Stimulated activated CD4-positive, alpha-beta T cell treated with anti-CD3 and anti-CD28 coated beads, Interleukin-15, amount 100 ng/mL, for 24 hours (primary cell): ENCODE results near the gene ZNF683.
"Not testable (repeated sequence)": the region's sequence is repeated elsewhere in the genome, so short reads cannot be mapped to it uniquely, and the experiment has no call there.

Experiments used
- DNase-seq: peaks from one replicate; pipeline ENCODE4 v3.0.0-alpha.2; 2020

ZNF683 gene

DNA sequence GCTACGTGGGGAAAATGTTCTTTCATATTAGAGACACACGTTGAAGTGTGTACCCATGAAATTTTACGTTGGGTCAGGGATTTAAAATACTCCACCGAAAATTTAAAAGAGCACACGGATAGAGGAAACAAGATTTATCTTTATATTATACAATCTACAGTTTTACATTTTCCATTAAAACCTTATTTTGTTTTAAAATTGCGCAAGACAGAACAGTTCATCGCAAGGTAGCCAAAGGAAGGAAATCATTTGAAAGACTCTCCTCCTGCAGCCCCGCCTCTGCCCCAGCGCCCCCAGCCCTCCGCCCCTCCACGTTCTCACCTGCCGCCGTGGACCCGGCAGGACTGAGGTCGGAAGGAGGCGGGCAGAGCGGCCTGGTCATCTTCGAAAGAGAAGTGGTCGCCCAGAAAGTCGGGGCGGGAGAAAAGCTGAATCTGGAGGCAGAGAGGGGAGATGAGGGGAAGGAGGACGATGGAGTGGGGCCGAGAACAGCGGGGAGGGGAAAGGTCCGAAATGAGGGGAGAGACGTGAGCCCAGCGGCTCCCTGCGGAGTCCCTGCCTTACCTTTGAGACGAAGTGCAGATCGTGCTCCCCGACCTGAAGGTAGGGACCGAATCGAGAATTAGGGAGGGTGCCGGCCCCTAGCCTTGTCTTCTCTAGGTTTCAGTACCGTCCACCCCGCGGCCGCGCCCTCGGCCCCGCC is 36.6 kb downstream of the ZNF683 start:
- DNase-seq, result peak; percentile 23

DNA sequence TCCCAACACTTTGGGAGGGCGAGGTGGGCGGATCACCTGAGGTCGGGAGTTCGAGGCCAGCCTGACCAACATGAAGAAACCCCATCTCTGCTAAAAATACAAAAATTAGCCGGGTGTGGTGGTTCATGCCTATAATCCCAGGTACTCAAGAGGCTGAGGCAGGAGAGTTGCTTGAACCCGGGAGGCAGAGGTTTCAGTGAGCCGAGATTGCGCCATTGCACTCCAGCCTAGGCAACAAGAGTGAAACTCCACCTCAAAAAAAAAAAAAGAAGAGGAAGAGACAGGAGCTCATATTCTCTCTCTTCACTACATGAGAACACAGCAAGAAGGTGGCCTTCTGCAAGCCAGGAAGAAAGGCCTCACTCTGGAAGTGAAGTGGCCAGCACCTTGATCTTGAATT is 39.2 kb downstream of the ZNF683 start:
- not testable (repeated sequence) for DNase-seq

DNA sequence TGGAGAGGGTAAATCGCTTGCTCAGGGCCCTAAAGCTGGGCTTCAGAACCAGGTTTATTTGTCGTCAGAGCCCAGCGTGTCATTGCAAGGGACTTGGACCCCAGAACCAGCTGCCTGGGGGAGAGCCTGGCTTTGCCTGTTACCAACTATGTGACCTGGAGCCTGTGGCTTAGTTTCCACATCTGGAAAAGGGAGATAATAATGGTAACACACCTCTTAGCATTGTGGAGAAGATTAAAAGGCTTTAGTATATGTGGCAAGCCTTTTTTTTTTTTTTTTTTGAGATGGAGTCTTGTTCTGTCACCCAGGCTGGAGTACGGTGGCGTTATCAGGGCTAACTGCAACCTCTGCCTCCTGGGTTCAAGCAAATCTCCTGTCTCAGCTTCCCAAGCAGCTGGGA is 42.3 kb downstream of the ZNF683 start:
- DNase-seq, result no peak

DNA sequence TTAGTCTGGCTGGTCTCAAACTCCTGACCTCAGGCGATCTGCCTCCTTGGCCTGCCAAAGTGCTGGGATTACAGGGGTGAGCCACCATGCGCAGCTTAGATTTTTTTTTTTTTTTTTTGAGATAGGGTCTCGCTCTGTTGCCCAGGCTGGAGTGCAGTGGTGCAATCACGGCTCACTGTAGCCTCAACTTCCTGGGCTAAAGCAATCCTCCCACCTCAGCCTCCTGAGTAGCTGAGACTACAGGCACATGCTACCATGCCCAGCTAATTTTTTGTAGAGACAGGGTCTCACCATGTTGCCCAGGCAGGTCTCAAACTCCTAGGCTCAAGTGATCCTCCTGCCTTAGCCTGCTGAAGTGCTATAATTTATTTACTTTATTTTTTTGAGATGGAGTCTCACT is 43.2 kb downstream of the ZNF683 start:
- DNase-seq, result not testable (repeated sequence)

DNA sequence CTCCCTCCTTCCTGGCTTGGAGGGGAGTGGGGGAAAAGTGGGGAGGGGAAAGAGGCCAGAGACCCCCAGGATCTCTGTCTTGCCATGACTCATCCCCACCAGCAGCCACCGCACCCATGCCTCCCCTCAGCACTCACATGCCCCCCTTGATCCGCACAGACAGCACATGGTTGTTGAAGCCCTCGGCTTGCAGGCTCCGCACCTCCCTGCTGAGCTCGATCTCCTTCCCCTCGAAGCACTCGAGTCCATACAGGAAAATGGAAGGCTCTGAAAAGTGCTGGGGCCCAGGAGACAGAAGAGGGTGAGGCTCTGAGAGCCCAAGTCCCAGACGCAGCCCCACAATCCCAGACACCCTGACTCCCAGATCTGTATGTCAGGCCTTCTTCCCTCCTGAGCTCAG is 44.0 kb downstream of the ZNF683 start:
- no peak for DNase-seq

DNA sequence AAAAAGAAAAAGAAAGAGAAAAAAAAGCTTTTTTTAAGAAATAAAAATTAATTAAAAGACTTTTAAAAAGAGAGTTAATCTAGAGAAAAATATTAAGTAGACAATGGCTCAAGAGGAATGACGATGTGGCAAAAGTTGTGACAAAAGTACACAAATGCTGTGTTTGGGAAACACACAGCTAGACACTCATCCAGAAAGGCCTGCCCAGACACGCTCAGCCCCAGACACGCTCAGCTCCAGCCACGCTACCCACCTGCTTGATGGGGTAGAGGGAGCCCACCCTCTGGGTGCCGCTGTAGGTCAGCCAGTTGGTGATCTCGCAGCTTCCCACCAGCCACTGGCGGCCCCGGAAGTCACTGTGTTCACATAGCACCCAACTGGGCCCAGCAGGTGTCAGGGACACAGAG is 44.6 kb downstream of the ZNF683 start:
- no peak for DNase-seq

DNA sequence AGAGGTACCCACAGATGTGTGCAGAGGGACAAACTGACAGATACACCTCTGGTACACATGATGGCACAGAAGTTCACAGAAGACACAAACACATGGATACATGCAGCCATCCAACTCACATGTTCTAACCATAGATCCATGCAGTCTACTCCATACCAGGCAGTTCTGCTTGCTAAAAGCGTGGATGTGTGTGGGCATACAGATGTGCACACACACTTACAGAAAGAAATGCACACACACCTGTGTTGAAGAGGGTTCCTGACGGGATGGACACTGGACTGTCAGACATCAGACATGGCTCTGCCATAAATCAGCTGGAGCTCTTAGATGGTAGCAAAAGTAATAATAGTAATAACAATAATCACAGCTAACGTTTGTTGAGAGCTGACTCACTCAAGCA is 48.0 kb downstream of the ZNF683 start:
- no peak for DNase-seq

DNA sequence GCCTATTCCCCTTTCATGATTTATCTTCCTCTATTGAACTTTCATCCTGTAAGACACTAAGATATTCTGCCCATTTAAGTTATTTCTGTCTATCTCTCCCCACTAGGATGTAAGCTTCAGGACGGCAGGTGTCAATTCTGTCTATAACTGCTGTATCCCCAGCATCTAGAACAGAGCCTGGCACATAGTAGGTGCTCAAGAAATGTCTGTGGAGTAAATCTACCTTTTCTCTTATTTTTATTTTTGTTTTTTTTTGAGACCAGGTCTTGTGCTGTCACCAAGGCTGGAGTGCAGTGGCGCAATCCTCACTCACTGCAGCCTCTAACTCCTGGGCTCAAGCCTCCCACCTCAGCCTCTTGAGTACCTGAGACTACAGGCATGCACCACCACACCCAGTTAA is 49.2 kb downstream of the ZNF683 start:
- no peak for DNase-seq

DNA sequence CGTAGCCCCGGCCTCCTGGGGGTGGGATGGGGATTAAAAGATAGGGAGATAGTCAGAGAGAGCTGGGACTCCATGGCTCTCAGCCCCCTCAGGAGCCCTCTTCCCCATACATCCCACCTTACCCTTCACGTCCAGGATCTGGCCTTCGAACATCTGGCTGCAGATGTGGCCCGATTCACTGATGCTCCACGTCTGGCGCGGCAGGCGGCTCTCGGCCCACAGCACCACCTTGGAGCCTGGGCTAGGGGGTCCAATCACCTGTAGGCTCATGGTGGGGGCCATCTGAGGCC is 50.6 kb downstream of the ZNF683 start:
- no peak for DNase-seq

DNA sequence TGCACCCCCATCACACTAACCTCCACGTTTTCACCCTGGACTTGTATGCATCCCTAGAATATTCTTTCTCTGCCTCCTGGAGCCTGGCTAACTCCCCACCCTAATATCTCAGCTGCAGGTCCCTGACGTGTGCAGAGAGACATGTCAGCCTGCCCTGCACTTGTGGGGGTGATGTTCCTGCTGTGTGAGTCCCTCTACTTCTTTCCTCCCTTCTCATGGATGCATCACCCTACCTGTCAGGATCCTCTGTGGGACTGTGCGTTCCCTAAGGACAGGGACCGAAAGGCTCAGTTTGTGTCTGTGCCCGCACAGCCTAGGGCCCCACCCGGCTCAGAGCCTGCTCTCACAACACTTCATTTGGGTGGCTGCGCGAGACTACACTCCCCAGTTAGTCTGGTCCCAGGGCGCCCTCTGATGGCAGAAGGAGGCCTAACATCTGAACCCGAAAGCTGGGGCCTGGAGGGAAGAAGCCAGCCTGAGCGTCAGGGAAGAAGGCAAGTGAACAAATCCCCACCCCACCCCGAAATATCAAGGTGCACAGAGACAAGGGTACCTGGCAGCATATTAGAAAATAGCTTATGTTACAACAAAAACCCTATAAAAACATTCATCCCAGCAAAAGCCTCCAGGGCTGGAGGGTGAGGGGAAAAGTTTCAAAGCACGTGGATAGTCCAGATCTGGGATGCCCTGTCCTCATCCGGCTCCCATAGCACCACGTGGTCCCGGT is 51.1 kb downstream of the ZNF683 start:
- DNase-seq, result peak; percentile 97

DNA sequence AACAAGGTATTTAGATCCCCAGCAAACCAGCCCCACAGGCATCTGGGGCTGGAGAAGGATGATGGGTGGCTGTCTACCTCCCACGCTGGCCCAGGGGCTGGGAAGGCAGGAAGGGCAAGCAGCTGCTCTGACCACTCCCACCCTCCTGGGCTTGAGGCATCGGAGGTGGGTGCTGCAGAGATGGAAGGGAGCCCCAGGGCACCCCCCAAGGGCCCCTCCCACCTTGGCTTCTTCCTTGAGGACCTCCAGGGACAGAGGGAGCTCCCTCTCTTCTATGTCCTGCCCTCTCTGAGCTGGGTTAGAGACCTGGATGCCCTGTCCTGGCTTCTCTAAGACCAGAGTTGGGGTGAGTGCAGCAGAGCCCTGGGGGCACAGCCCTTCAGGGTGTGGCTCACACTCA is 51.7 kb downstream of the ZNF683 start:
- peak; percentile 15 for DNase-seq

DNA sequence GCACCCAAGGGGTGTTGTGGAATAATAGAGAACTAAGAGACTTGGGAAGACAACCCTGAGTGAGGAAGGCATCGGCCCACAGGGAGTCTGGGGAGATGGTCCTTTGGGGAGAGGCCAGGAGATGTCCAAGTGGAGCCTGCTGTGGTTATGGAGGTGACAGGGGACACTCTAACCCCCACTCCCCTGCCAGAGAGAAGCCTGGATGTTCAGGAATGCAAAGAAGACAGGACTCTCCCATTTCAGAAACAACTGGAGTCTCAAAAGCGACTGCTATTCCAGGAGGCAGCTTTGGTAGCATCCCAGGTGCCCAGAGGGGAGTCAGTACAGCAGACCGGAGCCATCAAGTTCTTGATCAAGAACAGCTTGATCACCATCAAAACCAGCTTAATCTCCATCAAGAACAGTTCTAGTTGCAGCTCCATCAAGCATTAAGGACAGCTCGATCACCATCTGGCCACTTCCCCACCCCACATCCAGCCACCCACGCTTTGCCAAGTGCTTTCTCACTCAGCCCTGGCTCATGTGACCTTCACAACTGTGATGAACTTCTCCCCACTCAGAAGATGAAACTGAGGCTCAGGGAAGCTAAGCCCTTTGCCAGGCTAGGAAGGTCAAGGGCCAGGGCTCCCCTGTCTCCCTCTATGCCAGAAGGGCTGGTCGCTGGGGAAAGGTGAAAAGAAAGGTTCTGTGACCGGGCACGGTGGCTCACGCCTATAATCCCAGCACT is 54.0 kb downstream of the ZNF683 start:
- peak; percentile 75 for DNase-seq

DNA sequence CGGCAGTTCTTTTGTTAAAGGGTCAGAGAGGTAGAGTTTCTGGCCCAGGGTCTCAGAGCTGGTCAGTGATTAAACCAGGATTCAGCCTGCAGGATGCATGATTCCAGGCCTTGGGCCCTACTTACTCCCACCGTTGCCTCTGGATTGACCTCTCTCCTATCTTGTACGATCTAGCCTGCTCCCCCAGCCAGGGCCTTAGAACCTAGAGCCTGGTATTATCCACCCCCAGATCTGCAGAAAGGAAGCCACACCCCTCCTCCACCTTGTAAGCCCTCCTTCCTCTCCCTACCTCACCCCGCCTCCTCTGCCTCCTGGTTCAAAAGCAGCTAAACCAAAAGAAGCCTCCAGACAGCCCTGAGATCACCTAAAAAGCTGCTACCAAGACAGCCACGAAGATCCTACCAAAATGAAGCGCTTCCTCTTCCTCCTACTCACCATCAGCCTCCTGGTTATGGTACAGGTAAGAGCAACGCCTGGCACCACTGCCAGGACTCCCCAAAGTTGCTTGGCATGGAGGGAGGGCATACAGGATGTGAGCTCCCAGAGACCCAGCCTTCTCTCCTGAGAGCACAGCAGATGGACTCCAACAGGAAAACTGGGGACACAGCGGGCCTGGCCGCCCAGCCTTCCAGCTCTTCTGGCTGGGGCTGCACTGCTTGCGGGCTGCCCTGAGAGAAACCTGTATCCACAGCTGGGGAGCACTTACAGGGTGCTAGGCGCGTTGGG is 54.8 kb downstream of the ZNF683 start, which contains the start of gene CD52:
CD52 (plus strand) TSS at position 347 of the 726 bp plus-strand sequence; CDS start at position 407, 60 bp downstream.
- peak; percentile 81 for DNase-seq

DNA sequence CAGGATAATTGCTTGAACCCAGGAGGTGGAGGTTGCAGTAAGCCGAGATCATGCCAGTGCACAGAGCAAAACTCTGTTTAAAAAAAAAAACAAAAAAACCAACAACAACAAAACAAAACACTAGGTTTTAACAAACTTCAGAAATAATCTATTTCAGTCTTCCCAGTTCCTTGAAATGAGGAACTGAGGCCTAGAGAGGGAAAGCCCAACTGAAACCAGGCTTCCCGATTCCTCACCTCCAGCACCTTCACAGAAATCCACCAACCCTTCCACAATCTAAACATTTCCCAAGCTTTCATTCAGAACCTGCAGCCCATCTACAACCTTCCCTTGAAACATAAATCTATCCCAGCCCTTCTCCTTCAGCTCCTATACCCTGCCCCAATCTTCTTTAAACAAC is 55.4 kb downstream of the ZNF683 start:
- DNase-seq, result no peak

DNA sequence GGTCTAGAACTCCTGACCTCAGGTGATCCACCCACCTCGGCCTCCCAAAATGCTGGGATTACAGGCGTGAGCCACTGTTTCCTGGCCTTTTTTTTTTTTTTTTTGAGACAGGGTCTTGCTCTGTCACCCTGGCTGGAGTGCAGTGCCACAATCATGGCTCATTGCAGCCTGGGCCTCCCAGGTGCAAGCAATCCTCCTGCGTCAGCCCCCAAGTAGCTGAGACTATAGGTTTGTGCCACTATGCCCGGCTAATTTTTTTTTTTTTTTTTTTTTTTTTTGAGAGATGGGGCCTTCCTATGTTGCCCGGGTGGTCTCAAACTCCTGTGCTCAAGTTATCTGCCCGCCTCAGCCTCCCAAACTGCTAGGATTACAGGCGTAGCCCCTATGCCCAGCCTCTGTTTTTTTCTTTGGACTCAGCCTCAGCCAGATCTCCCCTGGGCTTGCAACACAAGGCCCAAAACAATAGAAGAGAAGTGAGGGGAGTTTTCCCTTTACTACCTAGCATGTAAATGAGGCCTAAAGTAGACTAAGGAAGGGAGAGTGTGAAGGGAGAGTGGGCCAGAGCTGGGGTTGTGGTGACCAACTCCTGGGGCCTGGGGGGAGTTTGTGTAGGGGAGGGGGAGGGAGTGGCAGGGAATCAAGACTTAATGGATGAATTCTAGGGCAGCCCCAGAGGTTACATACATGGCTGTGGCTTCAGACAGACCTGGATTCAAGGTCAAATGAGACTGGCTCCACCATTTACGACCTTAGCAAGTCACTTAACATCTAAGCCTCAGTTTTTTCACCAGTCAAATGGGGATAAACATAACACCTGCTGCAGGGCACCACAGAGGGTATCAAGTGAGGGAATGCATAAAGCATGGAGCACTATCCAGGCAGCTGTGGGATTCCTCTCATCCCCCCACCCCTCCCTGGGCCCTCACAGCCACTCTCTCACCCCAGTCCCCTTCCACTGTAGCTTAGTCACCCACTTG is 56.4 kb downstream of the ZNF683 start:
- no peak for DNase-seq

DNA sequence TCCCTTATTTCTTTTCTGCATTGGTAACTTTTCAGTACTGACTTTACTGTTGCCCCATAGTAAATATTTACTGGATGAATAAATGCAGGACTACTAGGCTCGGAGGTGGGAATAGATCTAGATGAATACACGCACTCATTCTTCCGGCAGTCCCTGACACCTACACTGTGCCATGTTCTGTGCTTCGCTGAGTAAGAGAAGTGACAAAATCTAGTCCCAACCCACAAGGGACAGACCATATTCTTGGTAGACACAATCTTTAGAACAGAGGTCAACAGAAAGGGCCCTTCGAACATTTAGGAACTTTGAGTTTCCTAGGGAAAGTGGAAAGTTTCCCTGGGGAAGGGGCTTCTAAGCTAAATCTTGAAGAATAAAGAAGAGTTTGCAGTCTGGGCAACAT is 58.0 kb downstream of the ZNF683 start:
- DNase-seq, result no peak
